Activated T-cell treated with anti-CD3 and anti-CD28 coated beads for 48 hours (primary cell): Measurements from ENCODE around the gene DCLK2.

Experiments
- DNase-seq: peaks from one replicate; pipeline ENCODE4 v3.0.0-alpha.2; 2020; ENCODE audit warnings: low read depth

DCLK2 gene

DNA sequence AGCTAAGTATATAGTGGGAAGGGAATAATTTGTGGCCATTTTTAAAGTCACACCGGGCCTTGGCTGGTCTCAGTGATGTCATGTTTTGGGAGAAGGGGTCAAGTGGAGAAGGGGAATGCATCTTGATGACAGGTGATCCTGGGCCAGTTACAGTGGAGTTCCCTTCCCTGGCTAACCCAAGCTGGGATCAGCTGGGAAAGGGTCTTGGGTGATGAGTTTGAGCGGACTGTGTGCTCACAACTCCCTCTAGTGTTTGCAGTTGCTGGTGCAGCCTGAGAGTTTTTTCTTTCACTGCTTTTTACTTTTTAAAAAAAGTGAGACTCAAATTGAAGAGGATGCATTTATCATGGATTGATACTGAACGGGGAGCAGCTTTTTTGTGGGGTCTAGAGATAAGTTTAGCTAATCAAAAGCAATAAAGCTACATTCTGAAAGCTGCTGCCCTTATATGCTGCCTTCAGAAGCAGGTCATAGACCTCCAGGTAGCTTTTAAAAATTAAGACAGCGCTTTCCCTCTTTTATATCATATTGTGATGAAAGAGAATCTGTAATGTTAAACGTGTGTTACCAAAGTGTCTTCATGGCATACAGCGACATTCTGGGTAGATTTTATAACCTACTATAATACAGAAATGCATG is 164.7 kb downstream of the DCLK2 start:
- DNase-seq, result peak; percentile 3

DNA sequence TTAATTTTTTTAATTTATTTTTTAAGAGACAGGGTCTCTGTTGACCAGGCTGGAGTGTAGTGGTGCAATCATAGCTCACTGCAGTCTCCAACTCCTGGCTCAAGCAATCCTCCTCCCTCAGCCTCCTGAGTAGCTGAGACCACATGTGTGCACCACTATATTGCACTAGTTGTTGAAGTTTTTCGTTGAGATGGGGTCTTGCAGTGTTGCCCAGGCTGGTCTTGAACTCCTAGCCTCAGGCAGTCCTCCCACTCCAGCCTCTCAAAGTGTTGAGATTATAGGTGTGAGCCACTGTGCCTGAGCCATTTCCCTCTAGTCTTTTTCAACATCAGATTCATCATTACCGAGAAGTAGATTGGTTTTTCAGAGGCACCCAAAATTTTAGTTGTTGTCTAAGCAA is 165.7 kb downstream of the DCLK2 start:
- DNase-seq, result no peak

DNA sequence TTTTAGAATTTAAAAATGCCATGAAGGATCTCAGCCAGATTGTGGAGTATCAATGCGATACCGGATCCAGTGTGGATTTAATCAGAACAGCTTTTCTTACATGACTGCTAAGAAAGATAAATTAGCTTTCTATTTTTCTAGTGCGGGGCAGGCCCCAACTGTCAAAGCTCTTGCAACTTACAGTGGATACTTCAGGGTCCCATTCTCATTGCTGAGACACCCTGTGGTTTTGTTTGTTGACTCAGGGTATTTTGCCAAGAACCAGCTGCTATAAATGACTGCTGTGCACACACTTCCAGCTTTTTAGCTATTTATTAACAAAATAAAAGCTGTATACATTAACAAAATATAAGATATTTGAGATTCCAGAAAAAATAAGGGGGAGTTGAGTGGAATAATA is 166.4 kb downstream of the DCLK2 start:
- DNase-seq, result no peak

DNA sequence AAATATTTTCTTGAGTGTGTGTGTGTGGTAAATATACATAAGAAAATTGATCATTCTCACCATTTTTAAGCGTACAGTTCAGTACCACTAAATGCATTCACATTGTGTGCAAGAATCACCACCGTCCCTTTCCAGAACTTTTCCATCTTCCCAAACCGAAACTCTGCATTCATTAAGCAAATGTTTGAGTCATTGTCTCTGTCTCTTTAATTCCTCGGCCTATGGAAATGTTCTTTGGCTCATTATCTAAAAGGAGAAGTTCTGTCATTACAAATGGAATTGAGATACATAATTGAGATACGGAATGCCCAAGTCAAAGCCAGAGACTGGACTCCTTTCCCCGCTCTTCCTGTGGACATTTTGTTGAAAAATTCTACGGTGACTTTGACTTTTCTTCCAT is 168.9 kb downstream of the DCLK2 start:
- DNase-seq, result no peak

DNA sequence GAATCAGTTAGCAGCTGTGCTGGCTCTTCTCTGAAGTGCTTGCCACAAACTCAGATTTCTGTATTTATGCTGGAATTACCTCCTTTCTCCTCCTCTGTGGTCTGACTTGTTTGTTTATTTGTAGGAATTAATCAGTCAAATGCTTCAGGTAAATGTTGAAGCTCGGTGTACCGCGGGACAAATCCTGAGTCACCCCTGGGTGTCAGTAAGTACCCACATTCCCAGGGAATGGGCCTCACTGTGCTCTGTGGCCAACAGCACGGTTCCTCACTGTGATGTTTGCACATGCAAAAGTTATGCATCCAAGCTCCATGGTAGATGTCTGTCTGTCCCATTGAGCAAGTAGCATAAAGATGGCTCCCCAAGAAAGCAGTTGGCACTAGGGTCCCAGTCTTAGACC is 169.9 kb downstream of the DCLK2 start:
- DNase-seq, result no peak

DNA sequence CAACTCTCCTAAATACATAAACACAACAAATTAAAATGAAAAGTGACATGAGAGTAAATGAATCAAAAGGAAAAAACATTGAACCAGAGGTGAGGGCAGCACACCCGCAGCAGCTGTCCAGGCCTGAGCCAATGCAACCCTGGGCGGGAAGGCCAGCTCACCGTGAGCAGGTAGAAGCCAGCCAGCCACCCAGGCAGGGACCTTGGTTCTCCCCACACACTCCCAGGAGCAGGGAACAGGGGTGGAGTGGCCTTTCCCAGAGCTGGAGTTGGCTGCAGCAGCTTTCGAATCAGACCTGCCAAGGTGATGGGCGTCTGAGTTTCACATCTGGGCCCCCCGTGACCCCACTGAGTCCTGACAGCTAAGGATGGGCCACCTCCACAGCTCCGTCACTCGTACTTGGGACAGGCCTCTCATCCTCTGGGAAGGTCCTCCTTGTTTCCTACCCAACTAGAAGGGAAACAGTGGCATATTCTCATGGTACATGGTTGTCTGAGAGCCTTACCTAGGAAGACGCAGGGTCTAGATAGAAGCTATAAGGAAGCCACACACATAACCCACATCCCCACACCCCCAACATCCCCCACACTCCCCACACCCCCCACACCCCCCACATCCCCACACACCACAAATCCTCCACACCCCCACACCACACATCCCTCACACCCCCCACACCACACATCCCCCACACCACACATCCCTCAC is 172.2 kb downstream of the DCLK2 start:
- no peak for DNase-seq

DNA sequence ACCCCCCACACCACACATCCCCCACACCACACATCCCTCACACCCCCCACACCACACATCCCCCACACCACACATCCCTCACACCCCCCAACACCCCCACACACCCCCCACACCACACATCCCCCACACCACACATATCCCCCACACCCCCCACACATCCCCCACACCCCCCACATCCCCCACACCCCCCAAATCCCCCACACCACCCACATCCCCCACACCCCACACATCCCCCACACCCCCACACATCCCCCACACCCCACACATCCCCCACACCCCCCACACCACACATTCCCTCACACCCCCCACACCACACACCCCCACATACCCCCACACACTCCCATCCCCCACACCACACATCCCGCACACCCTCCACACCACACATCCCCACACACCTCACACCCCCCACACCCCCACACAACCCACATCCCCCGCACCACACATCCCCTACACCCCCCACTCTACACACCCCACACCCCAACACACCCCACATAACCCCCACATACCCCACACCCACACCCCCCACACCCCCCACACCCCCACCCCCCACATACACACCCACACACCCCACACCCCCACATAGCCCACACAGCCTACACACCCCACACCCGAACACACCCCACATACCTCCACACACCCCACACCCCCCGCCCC is 172.9 kb downstream of the DCLK2 start:
- DNase-seq, result no peak

DNA sequence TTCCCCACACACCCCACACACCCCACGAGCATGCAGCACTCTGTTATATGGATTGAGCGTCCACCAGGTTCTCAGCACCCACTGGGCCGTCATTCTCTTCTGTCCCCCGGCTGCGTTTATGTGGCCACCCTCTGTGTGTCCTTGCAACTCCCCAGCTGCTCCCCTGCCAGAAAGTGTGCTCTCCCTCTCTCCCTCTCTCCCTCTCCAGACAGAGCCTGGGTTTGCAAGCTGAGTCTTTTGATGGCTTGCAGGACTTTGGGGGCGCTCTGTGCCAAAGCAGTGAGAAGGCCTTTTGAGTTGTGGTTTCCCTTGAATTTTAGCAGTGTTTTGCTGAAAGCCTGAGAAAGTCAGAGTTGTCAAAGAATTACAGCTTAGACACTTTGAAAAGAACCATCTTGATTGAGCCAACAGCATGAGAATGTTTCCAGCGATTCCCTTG is 173.5 kb downstream of the DCLK2 start:
- no peak for DNase-seq

DNA sequence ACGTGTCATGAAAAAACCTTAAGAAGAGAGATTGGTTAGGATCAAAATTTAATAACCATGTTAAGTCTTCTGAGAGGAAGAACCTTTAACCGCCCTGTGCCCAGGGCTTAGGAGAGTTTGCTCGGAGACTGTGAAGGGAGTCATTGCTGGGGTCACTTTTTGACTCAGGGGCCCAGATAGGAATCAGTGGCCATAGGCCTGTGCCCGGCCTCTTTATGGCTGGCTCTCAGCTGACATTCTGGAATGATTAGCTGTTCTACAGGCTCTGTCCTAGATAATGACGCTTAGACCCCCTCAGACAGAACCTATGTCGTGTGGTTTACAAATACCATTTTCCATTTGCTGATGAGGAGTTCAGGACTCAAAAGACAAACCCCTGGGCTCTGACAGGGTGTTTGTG is 174.1 kb downstream of the DCLK2 start:
- DNase-seq, result no peak

DNA sequence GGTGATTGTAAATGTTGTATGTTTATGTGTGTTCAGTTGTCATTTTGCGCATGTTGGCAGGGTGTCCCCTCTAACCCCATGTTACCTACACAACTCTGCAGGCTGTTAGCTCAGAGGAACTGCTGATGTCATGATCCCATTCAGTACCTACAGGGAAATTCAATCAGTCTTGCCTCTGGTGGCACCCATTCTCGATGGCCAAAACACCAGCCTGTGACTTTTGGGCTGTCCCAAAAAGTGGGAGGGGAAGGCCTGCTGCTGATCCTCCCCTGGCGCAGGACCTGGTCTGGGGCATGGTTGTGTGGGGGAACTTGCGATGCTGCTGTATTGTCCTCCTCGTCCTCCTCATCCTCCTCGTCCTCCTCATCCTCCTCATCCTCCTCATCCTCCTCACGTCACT is 174.5 kb downstream of the DCLK2 start:
- DNase-seq, result no peak

DNA sequence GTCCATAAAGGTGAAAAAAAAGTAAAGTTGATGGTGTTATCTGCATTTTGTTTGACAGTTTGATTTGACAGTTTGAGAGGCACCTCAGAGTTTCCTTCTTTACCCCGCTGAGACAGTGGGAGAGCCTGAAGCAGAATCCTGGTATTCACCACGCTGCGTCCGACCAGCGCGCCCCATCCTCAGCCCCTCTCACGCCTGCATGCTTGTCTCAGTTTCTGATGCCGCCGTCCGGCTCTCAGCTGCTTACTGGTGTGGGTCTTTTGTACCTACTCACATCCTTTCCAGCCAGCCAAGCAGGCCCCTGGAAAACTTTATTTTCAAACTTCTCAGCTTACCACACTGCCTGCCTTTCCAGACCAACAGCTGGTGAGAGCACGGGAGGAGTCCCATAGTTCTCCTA is 175.2 kb downstream of the DCLK2 start:
- DNase-seq, result no peak

DNA sequence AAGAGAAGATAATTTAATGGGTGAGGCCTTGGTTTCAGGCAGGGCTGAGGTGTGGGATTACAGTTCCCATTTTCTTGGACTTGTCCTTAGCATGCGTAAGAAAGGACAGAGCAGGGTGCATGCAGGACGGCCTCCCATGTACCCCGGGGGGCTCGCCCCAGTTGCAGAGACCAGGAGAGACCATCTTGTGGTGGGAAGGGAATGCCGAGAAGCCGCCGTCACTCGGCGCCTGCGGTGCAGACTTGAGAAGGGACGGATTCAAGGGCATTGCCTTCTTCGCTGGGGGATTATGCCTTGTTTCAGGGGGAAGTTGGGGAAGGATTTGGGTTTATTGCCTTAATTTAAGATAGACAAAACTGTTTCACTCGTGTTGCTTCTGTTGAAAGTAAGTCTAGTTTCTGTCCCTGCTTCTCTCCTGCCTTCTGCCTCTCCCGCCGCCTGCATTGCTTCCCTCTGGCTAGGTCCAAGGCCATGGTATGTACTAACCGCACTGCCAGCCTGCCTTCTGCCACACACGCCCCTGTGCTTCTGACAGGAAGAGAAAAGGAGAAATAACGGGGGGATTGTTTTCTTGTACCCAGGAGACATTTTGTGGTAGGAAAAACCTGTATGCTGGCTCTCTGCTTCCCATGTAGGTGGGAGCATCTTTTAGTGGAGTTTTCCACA is 175.9 kb downstream of the DCLK2 start:
- DNase-seq, result no peak

DNA sequence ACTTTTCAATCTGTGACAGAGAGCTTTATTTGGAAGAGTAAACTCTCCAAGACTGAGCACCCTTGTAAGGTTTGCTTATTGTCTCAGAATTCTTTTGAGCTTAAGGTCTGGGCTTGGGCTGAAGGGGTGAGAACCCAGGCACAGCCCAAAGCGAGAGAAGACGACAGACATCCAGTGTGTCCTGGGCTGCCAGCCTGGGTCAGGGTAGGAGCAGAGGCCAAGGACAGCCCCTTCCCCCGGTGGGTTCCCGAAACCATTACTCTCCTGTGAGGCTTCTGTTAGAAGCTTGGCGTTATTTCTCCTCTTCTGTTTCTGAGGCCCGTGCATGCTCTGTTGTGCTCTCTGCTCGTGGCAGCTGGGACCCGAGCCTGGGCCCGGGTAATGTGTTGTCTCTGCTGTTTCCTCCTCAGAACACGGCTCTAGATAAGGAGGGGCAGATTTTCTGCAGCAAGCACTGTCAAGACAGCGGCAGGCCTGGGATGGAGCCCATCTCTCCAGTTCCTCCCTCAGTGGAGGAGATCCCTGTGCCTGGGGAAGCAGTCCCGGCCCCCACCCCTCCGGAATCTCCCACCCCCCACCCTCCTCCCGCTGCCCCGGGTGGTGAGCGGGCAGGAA is 177.5 kb downstream of the DCLK2 start:
- DNase-seq, result no peak

DNA sequence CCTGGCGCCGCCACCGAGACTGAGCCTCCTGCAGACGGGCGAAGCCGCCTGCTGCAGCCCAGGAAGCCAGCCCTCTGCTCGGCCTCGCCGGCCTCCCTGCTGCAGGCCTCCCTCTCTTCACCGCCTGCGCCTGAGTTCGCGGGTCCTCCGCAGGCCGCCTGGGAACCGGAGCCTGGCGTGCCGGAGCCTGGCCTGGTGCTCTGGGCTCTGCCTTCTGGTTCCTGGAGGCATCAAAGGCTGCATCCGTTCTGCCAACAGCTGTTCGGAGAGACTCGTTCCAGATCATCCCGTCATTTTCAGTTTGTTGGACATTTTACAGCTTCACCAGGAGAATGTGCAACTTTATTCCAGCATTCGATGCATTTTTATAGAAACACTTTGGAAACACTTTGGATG is 178.0 kb downstream of the DCLK2 start:
- DNase-seq, result no peak

DNA sequence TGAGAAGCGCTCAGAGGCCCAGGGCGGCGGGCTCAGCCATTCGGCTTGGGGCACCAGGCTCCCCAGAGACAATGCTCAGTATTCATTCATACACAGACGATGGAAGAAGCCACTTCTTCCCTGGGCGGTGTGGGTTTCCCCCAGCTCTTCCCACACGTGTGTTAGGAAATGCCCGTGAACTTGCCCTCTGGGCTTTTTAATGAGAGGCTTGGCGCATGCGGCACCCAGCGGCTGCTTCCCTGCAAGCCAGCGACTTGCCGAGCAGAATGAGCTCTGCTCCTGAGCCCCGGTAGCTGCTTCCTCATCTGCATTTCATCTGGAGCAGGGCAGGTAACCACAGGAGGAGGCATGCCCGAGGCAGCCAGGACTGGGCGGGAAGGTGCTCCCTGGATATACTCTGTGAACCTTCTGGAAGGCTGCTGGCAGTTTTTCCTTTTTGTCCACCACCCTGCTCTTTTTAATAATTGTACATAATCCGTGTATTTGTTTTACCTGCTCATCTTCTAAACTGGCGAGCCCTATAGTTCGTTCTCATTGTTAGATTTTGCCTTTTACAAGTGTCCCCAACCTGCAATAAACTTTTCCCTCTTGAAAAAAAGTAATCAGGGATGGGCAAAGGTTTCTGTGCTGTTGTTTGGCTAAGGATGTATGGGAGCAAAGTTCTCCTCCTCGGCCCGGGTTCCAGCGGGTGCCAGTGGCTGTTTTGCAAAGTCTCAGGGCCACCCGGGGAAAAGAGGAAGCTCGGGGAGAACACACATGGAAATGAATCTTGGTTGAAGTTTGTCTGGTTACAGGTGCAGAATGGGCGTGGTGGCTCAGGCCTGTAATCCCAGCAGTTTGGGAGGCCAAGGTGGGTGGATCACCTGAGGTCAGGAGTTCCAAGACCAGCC is 178.8 kb downstream of the DCLK2 start:
- DNase-seq, result no peak

DNA sequence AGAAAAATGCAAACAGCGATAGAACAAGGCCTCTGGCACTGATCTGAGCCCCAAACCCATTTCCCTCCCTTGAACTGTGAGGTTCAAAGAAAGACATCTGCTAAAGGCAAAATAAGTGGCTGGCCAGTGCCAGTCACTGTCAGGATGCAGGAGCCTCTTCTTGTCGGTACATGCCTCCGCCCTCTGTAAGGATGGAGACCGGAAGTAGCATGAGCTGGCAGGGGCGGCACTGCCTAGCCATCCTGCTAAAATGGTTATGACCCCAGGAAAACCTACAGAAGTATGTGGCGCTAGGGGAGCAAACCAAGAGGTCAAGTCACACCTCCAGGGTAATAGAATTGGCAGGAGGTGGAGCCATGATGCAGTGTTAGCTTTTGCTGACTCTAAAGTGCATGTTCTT is 180.3 kb downstream of the DCLK2 start:
- no peak for DNase-seq

DNA sequence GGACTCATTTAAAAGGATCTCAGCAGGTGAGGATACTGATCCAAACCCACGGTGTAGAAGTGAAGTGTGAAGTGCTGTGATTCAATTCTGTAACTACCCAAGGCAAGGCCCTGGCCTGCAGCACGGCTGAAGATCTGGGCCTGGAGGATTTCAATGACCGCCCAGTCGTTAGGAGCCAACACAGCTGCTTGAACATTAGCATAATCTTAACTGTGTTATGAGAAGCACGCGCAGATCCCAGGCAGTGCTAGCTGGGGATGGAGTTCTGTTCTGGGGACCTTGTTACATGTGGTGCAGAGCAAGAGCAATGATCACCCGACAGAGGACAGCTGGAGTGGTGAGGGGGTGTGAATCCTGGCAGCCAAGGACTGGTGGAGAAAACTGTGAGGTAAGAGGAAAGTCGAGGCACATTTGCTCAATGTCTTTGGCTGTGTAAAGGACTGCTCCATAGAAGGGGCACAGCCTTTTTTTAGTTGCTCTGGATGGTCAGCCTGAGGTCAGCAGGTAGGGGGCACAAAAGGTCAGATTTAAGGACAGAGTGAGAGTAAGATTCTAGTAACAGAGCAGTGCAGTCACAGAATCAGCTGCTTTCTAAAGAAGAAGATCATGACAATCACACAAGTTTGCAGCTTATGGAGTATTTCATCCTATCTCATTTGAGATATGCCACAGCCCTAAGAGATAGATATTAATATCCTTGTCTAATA is 181.8 kb downstream of the DCLK2 start:
- DNase-seq, result no peak

DNA sequence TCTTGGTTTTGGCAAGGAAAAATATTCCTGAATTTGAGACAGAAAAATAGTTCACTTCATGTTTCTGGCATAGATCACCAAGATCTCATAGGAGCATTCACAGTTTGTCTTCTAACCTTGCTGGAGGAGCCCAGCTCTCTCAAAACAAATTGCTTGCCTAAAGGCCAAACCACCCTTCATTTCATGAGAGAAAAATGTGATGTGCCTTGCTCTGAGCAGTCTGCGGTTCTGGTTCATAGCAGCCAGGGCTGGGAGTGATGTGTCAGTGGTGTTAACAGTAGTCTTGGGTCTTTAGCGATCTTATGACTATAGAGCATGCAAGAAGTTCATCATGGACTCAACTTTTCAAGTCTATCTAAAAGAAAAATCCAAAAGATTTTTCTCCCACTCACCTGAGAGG is 183.3 kb downstream of the DCLK2 start:
- no peak for DNase-seq

DNA sequence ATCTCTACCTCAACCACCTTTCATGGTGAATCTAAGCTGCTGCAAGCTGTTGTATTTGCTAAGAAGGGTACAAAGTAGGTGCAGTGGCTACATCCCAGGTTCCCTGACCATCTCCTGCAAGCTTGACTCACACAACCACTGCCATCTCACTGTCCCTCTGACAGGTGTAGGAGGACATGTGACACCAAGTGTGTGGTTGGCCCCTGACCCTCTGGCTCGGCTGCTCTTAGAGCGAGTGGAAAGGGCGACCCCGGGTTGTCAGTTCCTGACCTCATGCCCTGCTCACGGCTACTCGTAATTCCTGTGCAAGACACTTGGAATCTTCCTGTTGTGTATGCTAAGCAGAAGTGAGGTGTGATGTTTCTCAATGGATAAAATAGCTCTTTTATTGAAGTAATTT is 184.4 kb downstream of the DCLK2 start:
- no peak for DNase-seq

DNA sequence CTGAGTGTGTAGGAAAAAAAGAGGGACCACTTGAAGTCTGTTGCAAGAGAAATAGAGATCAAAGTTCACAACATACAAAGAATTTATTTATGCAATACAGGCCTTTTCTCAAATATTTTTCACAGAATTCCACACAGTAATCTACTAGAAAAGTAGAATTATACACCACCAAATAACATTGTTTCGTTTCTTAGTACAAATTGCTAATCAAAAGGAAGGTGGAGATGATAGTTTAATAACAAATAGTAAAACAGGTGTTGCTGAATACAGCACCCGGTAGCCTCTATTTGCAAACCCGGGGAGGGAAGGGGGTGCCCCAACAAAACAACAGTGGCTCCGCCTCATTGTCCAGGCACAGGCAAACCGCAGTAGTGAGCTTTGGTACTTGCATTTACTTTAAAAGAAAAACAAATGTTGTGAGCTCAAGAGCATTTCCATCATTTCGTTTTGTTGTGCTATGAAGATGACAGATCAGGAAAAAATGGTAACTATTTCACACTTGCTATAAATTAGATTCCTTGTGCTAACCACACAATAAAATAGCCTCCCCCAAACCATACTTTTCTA is 186.4 kb downstream of the DCLK2 start:
- DNase-seq, result no peak

DNA sequence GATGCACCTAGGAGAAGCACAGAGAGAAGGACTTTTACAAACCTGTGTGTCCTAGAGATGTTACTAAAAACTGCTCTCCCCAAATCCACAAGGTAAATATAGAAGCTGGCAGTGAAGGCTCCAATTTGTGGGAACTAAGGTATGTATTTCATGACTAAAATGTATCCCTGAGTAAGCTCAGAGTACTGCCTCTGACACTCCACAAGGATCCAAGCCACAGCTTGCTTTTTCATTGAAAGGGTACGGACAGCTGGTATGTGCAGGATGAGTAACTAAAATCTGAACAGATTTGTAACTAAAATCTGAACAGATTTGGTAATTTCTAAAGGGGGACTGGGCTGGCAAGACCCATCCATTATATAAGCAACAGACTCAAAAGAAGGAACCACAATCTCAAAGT is 187.6 kb downstream of the DCLK2 start:
- DNase-seq, result no peak
